H9 (cell line): Measurements from ENCODE around the gene APOBEC3B. TPM values are rescaled to one million over a fixed set of nuclear protein-coding genes. Genes with fewer than 3 reads are reported as not detected.
"Not testable (repeated sequence)": the region's sequence is repeated elsewhere in the genome, so short reads cannot be mapped to it uniquely, and the experiment has no call there.

ENCODE experiments used
- DNase-seq: peaks from one replicate; pipeline ENCODE4 v3.0.0-alpha.2; 2017
- H2AFZ ChIP-seq: one replicate; pipeline ENCODE4 v1.6.1; 2013; ENCODE audit warnings: mild to moderate bottlenecking, low read length, control low read depth, moderate library complexity
- H2AK5ac ChIP-seq: 2 replicates; pipeline ENCODE4 v1.6.1; 2013; ENCODE audit warnings: low read length, control low read depth, mixed read lengths; ENCODE audit not compliant: insufficient read length
- H2BK120ac ChIP-seq: one replicate; pipeline ENCODE4 v1.6.1; 2013; ENCODE audit warnings: low read depth, mild to moderate bottlenecking, low read length, control low read depth, inconsistent platforms; ENCODE audit not compliant: poor library complexity, severe bottlenecking
- H2BK12ac ChIP-seq: 2 replicates; pipeline ENCODE4 v1.6.1; 2013; ENCODE audit warnings: low read length, control low read depth, mixed read lengths, low read depth; ENCODE audit not compliant: insufficient read length
- H2BK15ac ChIP-seq: 2 replicates; pipeline ENCODE4 v1.6.1; 2013; ENCODE audit warnings: low read depth, low read length, control low read depth
- H2BK20ac ChIP-seq: one replicate; pipeline ENCODE4 v1.6.1; 2013; ENCODE audit warnings: low read depth, mild to moderate bottlenecking, low read length, control low read depth, inconsistent platforms; ENCODE audit not compliant: poor library complexity, severe bottlenecking
- H2BK5ac ChIP-seq: 2 replicates; pipeline ENCODE4 v1.6.1; 2013; ENCODE audit warnings: low read length, control low read depth, mixed read lengths; ENCODE audit not compliant: insufficient read length
- H3K14ac ChIP-seq: 2 replicates; pipeline ENCODE4 v1.6.1; 2013; ENCODE audit warnings: low read length, control low read depth; ENCODE audit not compliant: insufficient read depth
- H3K18ac ChIP-seq: 2 replicates; pipeline ENCODE4 v1.6.1; 2013; ENCODE audit warnings: low read depth, mild to moderate bottlenecking, mixed read lengths, low read length, control low read depth; ENCODE audit not compliant: insufficient read length
- H3K23ac ChIP-seq: 2 replicates; pipeline ENCODE4 v1.6.1; 2013; ENCODE audit warnings: low read length, control low read depth, mixed read lengths, low read depth; ENCODE audit not compliant: insufficient read length
- H3K23me2 ChIP-seq: 2 replicates; pipeline ENCODE4 v1.6.1; 2013; ENCODE audit warnings: low read depth, mild to moderate bottlenecking, mixed read lengths, low read length, control low read depth; ENCODE audit not compliant: insufficient read length, poor library complexity, severe bottlenecking
- H3K27ac ChIP-seq: 2 replicates; pipeline ENCODE4 v1.5.1; 2013; ENCODE audit warnings: low read length, control low read depth, mixed read lengths, low read depth; ENCODE audit not compliant: insufficient read length
- H3K27me3 ChIP-seq: 2 replicates; pipeline ENCODE4 v1.6.1; 2013; ENCODE audit warnings: low read length, control low read depth, inconsistent platforms; ENCODE audit not compliant: insufficient read depth
- H3K4ac ChIP-seq: 2 replicates; pipeline ENCODE4 v1.6.1; 2013; ENCODE audit warnings: low read depth, mild to moderate bottlenecking, control low read depth, inconsistent platforms, low read length, moderate library complexity
- H3K4me1 ChIP-seq: 2 replicates; pipeline ENCODE4 v1.6.1; 2013; ENCODE audit warnings: low read length, control low read depth, inconsistent platforms; ENCODE audit not compliant: insufficient read depth
- H3K4me2 ChIP-seq: 2 replicates; pipeline ENCODE4 v1.6.1; 2013; ENCODE audit warnings: low read length, control low read depth, mixed read lengths; ENCODE audit not compliant: insufficient read length, insufficient read depth
- H3K56ac ChIP-seq: 2 replicates; pipeline ENCODE4 v1.6.1; 2013; ENCODE audit warnings: low read depth, mild to moderate bottlenecking, mixed read lengths, low read length, control low read depth; ENCODE audit not compliant: insufficient read length
- H3K79me1 ChIP-seq: 2 replicates; pipeline ENCODE4 v1.6.1; 2013; ENCODE audit warnings: low read depth, mild to moderate bottlenecking, moderate library complexity, low read length, control low read depth, inconsistent platforms; ENCODE audit not compliant: insufficient read depth, poor library complexity, severe bottlenecking
- H3K79me2 ChIP-seq: 2 replicates; pipeline ENCODE4 v1.6.1; 2013; ENCODE audit warnings: low read length, control low read depth, inconsistent platforms; ENCODE audit not compliant: insufficient read depth
- H3K9ac ChIP-seq: 2 replicates; pipeline ENCODE4 v1.6.1; 2013; ENCODE audit warnings: low read length, control low read depth, mixed read lengths; ENCODE audit not compliant: insufficient read length; ENCODE audit errors: extremely low read depth
- H3K9me3 ChIP-seq: one replicate; pipeline ENCODE4 v1.6.1; 2013; ENCODE audit warnings: low read depth, low read length, inconsistent platforms; ENCODE audit not compliant: control insufficient read depth
- H3T11ph ChIP-seq: one replicate; pipeline ENCODE4 v1.6.1; 2013; ENCODE audit warnings: mild to moderate bottlenecking, low read length, control low read depth, inconsistent platforms
- H4K20me1 ChIP-seq: one replicate; pipeline ENCODE4 v1.6.1; 2013; ENCODE audit not compliant: control insufficient read depth, insufficient read length, insufficient read depth
- H4K5ac ChIP-seq: 2 replicates; pipeline ENCODE4 v1.6.1; 2013; ENCODE audit warnings: low read depth, mild to moderate bottlenecking, mixed read lengths, low read length, control low read depth; ENCODE audit not compliant: insufficient read length
- H4K8ac ChIP-seq: replicated peaks from 2 replicates; pipeline ENCODE4 v1.6.1; 2013; ENCODE audit warnings: low read length, control low read depth, mixed read lengths, low read depth; ENCODE audit not compliant: insufficient read length
- H4K91ac ChIP-seq: 2 replicates; pipeline ENCODE4 v1.6.1; 2013; ENCODE audit warnings: low read depth, mild to moderate bottlenecking, moderate library complexity, mixed read lengths, low read length, control low read depth; ENCODE audit not compliant: insufficient read length
- H3K27ac Mint-ChIP-seq, 3 experiments: 2 replicates in 2 of 3; 3 replicates in 1 of 3; pipeline ENCODE4 v1.8.0; 2020 to 2021; ENCODE audit warnings: mixed read lengths in 3 of 3, mild to moderate bottlenecking in 1 of 3, moderate library complexity in 1 of 3
- H3K27me3 Mint-ChIP-seq: 2 replicates; pipeline ENCODE4 v1.8.0; 2021; ENCODE audit warnings: low read depth, mild to moderate bottlenecking, moderate library complexity, mixed read lengths
- H3K36me3 Mint-ChIP-seq, 3 experiments: 2 replicates in 2 of 3; 3 replicates in 1 of 3; pipeline ENCODE4 v1.8.0; 2020 to 2021; ENCODE audit warnings: low read depth in 3 of 3, mixed read lengths in 3 of 3; ENCODE audit not compliant: insufficient read depth in 1 of 3
- H3K4me1 Mint-ChIP-seq, 2 experiments: 2 replicates each; pipeline ENCODE4 v1.8.0; 2020; ENCODE audit warnings: mixed read lengths in 2 of 2
- H3K4me3 Mint-ChIP-seq, 2 experiments: 2 replicates in 1 of 2; 3 replicates in 1 of 2; pipeline ENCODE4 v1.8.0; 2020 to 2021; ENCODE audit warnings: mild to moderate bottlenecking in 2 of 2, mixed read lengths in 2 of 2, moderate library complexity in 1 of 2
- H3K9me3 Mint-ChIP-seq, 2 experiments: 2 replicates in 1 of 2; 3 replicates in 1 of 2; pipeline ENCODE4 v1.8.0; 2020; ENCODE audit warnings: mild to moderate bottlenecking in 2 of 2, mixed read lengths in 2 of 2, moderate library complexity in 1 of 2
- CTCF ChIP-seq: fragments of 200-600 bp; sonication (generic); conservative IDR thresholded peaks from 3 replicates; pipeline ENCODE4 v1.8.0; 2021; ENCODE audit warnings: antibody characterized with exemption, mild to moderate bottlenecking
- whole genome bisulfite sequencing: extraction: QIAGEN DNeasy Blood & Tissue Kit; methylation state at CpG from one replicate; pipeline ENCODE4 v1.1.7; 2013; ENCODE audit warnings: missing lambda C conversion rate, low lambda C conversion rate, mixed read lengths; ENCODE audit not compliant: insufficient read length; ENCODE audit errors: extremely low coverage; 5-methylcytosine and 5-hydroxymethylcytosine counted together
- total RNA-seq: library from RNA; stranded (reverse); gene quantifications from 2 replicates; pipeline ENCODE4 v1.2.1, GENCODE V29; 2021

APOBEC3B gene
- total RNA-seq, 1 experiment from 2014 or later = 29.0 TPM

- H2BK12ac ChIP-seq = no peak overlapping the region
- Mint-ChIP-seq H3K36me3 (no peaks in the 10 kb centered on the region), H3K27ac (peak overlapping the region in 1 of 3 experiments; percentile 81; a peak in 1 of 7 replicates), H3K4me1 (peaks cover 20 to 26% of the 10 kb centered on the region in 2 experiments), H3K9me3 (no peaks in the 10 kb centered on the region; a peak in 1 of 5 replicates), H3K4me3 (no peak overlapping the region), H3K27me3 (peaks cover 35% of the 10 kb centered on the region)
- H2AFZ ChIP-seq = no peak overlapping the region
- no peak overlapping the region for H2BK5ac ChIP-seq
- no peak overlapping the region for H2BK120ac ChIP-seq
- H4K91ac ChIP-seq = no peak overlapping the region
- no peak overlapping the region for H3K14ac ChIP-seq
- no peak overlapping the region for H3K23ac ChIP-seq
- no peak overlapping the region for H3K9ac ChIP-seq
- no peak overlapping the region for H2BK20ac ChIP-seq
- no peak for TF ChIP-seq CTCF
- H3K18ac ChIP-seq = no peak overlapping the region
- H3T11ph ChIP-seq = no peak overlapping the region
- H3K4me1 ChIP-seq = no peaks in the 10 kb centered on the region
- H2AK5ac ChIP-seq = no peak overlapping the region
- no peak overlapping the region for H3K27ac ChIP-seq
- H3K27me3 ChIP-seq = no peaks in the 10 kb centered on the region
- no peak overlapping the region for H3K4ac ChIP-seq
- H3K4me2 ChIP-seq = no peak overlapping the region
- no peaks in the 10 kb centered on the region for H3K9me3 ChIP-seq
- no peaks in the 10 kb centered on the region for H4K20me1 ChIP-seq
- no peak overlapping the region for H4K5ac ChIP-seq
- no peak overlapping the region for H4K8ac ChIP-seq
- no peaks in the 10 kb centered on the region for H3K79me1 ChIP-seq
- no peak overlapping the region for H2BK15ac ChIP-seq
- H3K23me2 ChIP-seq = no peaks in the 10 kb centered on the region
- H3K56ac ChIP-seq = no peak overlapping the region
- WGBS = no CpG with 5 or more reads among the region's 7 CpGs
- H3K79me2 ChIP-seq = no peaks in the 10 kb centered on the region
- DNase-seq = no peak
Measured at GRCh38 chr22:38944653-38945052, 37.5 kb upstream of the APOBEC3B start.

GRCh38 chr22:38945706-38946338 is 36.3 kb upstream of the APOBEC3B start:
- not testable (repeated sequence) for H3K79me2 ChIP-seq, H3K9me3 ChIP-seq, H4K20me1 ChIP-seq, H3K27ac Mint-ChIP-seq, H3K14ac ChIP-seq, H2BK120ac ChIP-seq, H3K4me3 Mint-ChIP-seq, H4K8ac ChIP-seq, H4K91ac ChIP-seq, H3K4ac ChIP-seq, H4K5ac ChIP-seq, H3K36me3 Mint-ChIP-seq, H2BK20ac ChIP-seq, DNase-seq, H3K27me3 ChIP-seq, H2AFZ ChIP-seq, H2BK12ac ChIP-seq, H2AK5ac ChIP-seq, H2BK5ac ChIP-seq, H3K79me1 ChIP-seq, H3K23me2 ChIP-seq, H3K56ac ChIP-seq, H3K4me1 ChIP-seq, H3K4me2 ChIP-seq, H3T11ph ChIP-seq, H3K9me3 Mint-ChIP-seq, H2BK15ac ChIP-seq, H3K9ac ChIP-seq, H3K18ac ChIP-seq, H3K27ac ChIP-seq, H3K23ac ChIP-seq
- Mint-ChIP-seq H3K4me1 (peaks cover 20 to 29% of the 10 kb centered on the region in 2 experiments), H3K27me3 (peaks cover 37% of the 10 kb centered on the region)
